ENCODE measurements around the gene MAML3. TPM values are rescaled to one million over a fixed set of nuclear protein-coding genes. Genes with fewer than 3 reads are reported as not detected.

Gene MAML3
- total and polyA plus RNA-seq, 2 experiments from 2014 or later: 4.1 to 11.2 TPM

GRCh38 chr4:139892973-139893736, 260.8 kb downstream of the MAML3 start:
- Histone ChIP-seq H4K20me1 (ENCODE audit: insufficient read depth, poor library complexity, severe bottlenecking) (no peaks in the 10 kb centered on the region), H3K36me3 (replicated peaks; ENCODE audit: insufficient read depth, low read depth) (no peaks in the 10 kb centered on the region), H3K9me3 (ENCODE audit: low read depth) (no peaks in the 10 kb centered on the region), H3K4me2 (no peak overlapping the region), H3K27ac (no peak overlapping the region), H3K79me2 (no peaks in the 10 kb centered on the region), H3K4me1 (ENCODE audit: insufficient read depth) (peaks cover 1% of the 10 kb centered on the region), H3K4me3 (no peak overlapping the region), H2AFZ (no peak overlapping the region), H3K9me2 (replicated peaks; ENCODE audit: insufficient read depth) (no peaks in the 10 kb centered on the region), H3K27me3 (no peaks in the 10 kb centered on the region)
- DNase-seq (ENCODE audit: low spot score): no peak
- WGBS (ENCODE audit: low lambda C conversion rate, missing lambda C conversion rate): 69% methylated on average over 5 of the region's 5 CpGs
- TF ChIP-seq EZH2 (IDR thresholded peaks at IDR 0.05; ENCODE audit: borderline replicate concordance): no peak
- no peak for TF ChIP-seq EZH2phosphoT487 (IDR thresholded peaks at IDR 0.05; ENCODE audit: low read depth, severe bottlenecking, unreplicated experiment)
- TF ChIP-seq CTCF (IDR thresholded peaks at IDR 0.05; ENCODE audit: poor library complexity): no peak

GRCh38 chr4:139890816-139891215, 263.2 kb downstream of the MAML3 start:
- no peak for DNase-seq (ENCODE audit: low spot score)
- H3K9me2 ChIP-seq (replicated peaks; ENCODE audit: insufficient read depth): no peaks in the 10 kb centered on the region
- no peak overlapping the region for H3K4me2 ChIP-seq
- no peaks in the 10 kb centered on the region for H3K27me3 ChIP-seq
- no peaks in the 10 kb centered on the region for H4K20me1 ChIP-seq (ENCODE audit: insufficient read depth, poor library complexity, severe bottlenecking)
- no peak overlapping the region for H3K27ac ChIP-seq
- H3K79me2 ChIP-seq: no peaks in the 10 kb centered on the region
- no peak overlapping the region for H3K4me3 ChIP-seq
- no peak overlapping the region for H2AFZ ChIP-seq
- H3K9me3 ChIP-seq (ENCODE audit: low read depth): no peaks in the 10 kb centered on the region
- no peaks in the 10 kb centered on the region for H3K36me3 ChIP-seq (replicated peaks; ENCODE audit: insufficient read depth, low read depth)
- H3K4me1 ChIP-seq (ENCODE audit: insufficient read depth): peaks cover 14% of the 10 kb centered on the region
- WGBS (ENCODE audit: low lambda C conversion rate, missing lambda C conversion rate): 96% methylated on average over 8 of the region's 8 CpGs
- TF ChIP-seq EZH2 (IDR thresholded peaks at IDR 0.05; ENCODE audit: borderline replicate concordance) (no peak), CTCF (IDR thresholded peaks at IDR 0.05; ENCODE audit: poor library complexity) (no peak), EZH2phosphoT487 (IDR thresholded peaks at IDR 0.05; ENCODE audit: low read depth, severe bottlenecking, unreplicated experiment) (no peak)

- Histone ChIP-seq H3K27ac (no peak overlapping the region), H3K4me1 (ENCODE audit: insufficient read depth) (peaks cover 14% of the 10 kb centered on the region), H3K9me3 (ENCODE audit: low read depth) (no peaks in the 10 kb centered on the region), H3K36me3 (replicated peaks; ENCODE audit: insufficient read depth, low read depth) (no peaks in the 10 kb centered on the region), H2AFZ (no peak overlapping the region), H3K9me2 (replicated peaks; ENCODE audit: insufficient read depth) (no peaks in the 10 kb centered on the region), H3K79me2 (peaks cover 2% of the 10 kb centered on the region), H4K20me1 (ENCODE audit: insufficient read depth, poor library complexity, severe bottlenecking) (no peaks in the 10 kb centered on the region), H3K27me3 (no peaks in the 10 kb centered on the region), H3K4me2 (no peak overlapping the region), H3K4me3 (no peak overlapping the region)
- DNase-seq (ENCODE audit: low spot score): no peak
- 81% methylated on average over 6 of the region's 6 CpGs for WGBS (ENCODE audit: low lambda C conversion rate, missing lambda C conversion rate)
- TF ChIP-seq EZH2phosphoT487 (IDR thresholded peaks at IDR 0.05; ENCODE audit: low read depth, severe bottlenecking, unreplicated experiment): no peak
- no peak for TF ChIP-seq EZH2 (IDR thresholded peaks at IDR 0.05; ENCODE audit: borderline replicate concordance)
- TF ChIP-seq CTCF (IDR thresholded peaks at IDR 0.05; ENCODE audit: poor library complexity): no peak
Observed at GRCh38 chr4:139889901-139890300, 264.1 kb downstream of the MAML3 start.

All from hepatocyte (in vitro differentiated cells).